Spleen (tissue), 11 donors: ENCODE data around the gene UIMC1. TPM values are rescaled to one million over a fixed set of nuclear protein-coding genes. Genes with fewer than 3 reads are reported as not detected.
A peak's percentile ranks its signal among the peaks of the same experiment; 100 is the strongest.

Source experiments
- DNase-seq: peaks from one replicate; pipeline ENCODE4 v3.0.0-alpha.2; 2020
- H3K27ac ChIP-seq, 8 donors: fragments of 200-600 bp; sonication (generic) in 7 of 8; 1 replicate in 4 of 8; 2 replicates in 4 of 8; pipeline versions ENCODE4 v1.5.0 to v1.8.0; 2016 to 2021; ENCODE audit warnings: inconsistent platforms in 4 of 8, mild to moderate bottlenecking in 4 of 8, moderate library complexity in 1 of 8
- H3K27me3 ChIP-seq, 7 donors: fragments of 200-600 bp; sonication (generic) in 6 of 7; replicated peaks in 1 of 7; 1 replicate in 4 of 7; 2 replicates in 3 of 7; pipeline versions ENCODE4 v1.5.0 to v1.8.0; 2016 to 2021; ENCODE audit warnings: inconsistent platforms in 3 of 7, mild to moderate bottlenecking in 1 of 7
- H3K36me3 ChIP-seq, 6 donors: fragments of 200-600 bp; sonication (generic) in 5 of 6; 1 replicate in 4 of 6; 2 replicates in 2 of 6; pipeline versions ENCODE4 v1.5.0 to v1.8.0; 2016 to 2021; ENCODE audit warnings: inconsistent platforms in 2 of 6
- H3K4me1 ChIP-seq, 6 donors: fragments of 200-600 bp; sonication (generic) in 5 of 6; 1 replicate in 3 of 6; 2 replicates in 3 of 6; pipeline versions ENCODE4 v1.5.0 to v1.8.0; 2016 to 2021; ENCODE audit warnings: inconsistent platforms in 3 of 6
- H3K4me3 ChIP-seq, 8 donors: fragments of 200-600 bp; sonication (generic) in 7 of 8; 1 replicate in 4 of 8; 2 replicates in 4 of 8; pipeline versions ENCODE4 v1.5.0 to v1.8.0; 2016 to 2021; ENCODE audit warnings: inconsistent platforms in 4 of 8, mild to moderate bottlenecking in 4 of 8, moderate library complexity in 2 of 8
- H3K9me3 ChIP-seq, 8 donors: fragments of 200-600 bp; sonication (generic) in 7 of 8; 1 replicate in 4 of 8; 2 replicates in 4 of 8; pipeline versions ENCODE4 v1.5.0 to v1.8.0; 2016 to 2021; ENCODE audit warnings: inconsistent platforms in 4 of 8
- CTCF ChIP-seq, 11 experiments: fragments of 200-600 bp in 7 of 11; fragments of 450-650 bp in 4 of 11; sonication (generic) in 4 of 11; IDR thresholded peaks in 8 of 11; conservative IDR thresholded peaks in 3 of 11; 1 replicate in 7 of 11; 2 replicates in 4 of 11; pipeline versions ENCODE4 v1.4.0 to v1.8.0; 2016 to 2021; ENCODE audit warnings: antibody characterized with exemption in 11 of 11, inconsistent platforms in 4 of 11, mild to moderate bottlenecking in 1 of 11
- POLR2A ChIP-seq, 3 donors: fragments of 450-650 bp; IDR thresholded peaks; one replicate each; pipeline ENCODE4 v1.5.1; 2017; ENCODE audit warnings: antibody characterized with exemption in 3 of 3, mild to moderate bottlenecking in 1 of 3
- POLR2AphosphoS5 ChIP-seq, 3 donors: sonication (generic); formaldehyde crosslinking; IDR thresholded peaks; one replicate each; pipeline ENCODE4 v1.5.1; 2017; ENCODE audit warnings: antibody characterized with exemption in 3 of 3
- WGBS, 5 donors: extraction: QIAGEN DNeasy Blood & Tissue Kit in 3 of 5; methylation state at CpG; one replicate each; pipeline versions ENCODE4 v1.1.5 to v1.1.7; 2013 to 2018; 5-methylcytosine and 5-hydroxymethylcytosine counted together
- intact Hi-C: fragments of 100-400 bp; cut with DNase I; formaldehyde crosslinking; loops from one replicate; pipeline ENCODE4 v1.15.0; 2023; ENCODE audit warnings: low total_unique reads
- polyA plus RNA-seq, 3 donors: library from polyadenylated mRNA; stranded (reverse); fragments of 200-250 nt; gene quantifications; one replicate each; pipeline ENCODE4 v1.2.1, GENCODE V29; 2013
- total RNA-seq, 7 donors: library from RNA; depleted of rRNA in 3 of 7; stranded (reverse); fragments of >200 nt in 3 of 7; fragmentation: NEBNext Ultra II Directional in 4 of 7; extraction: Animal tissue kit (Norgen Biotek cat#: 25700) in 4 of 7; gene quantifications; one replicate each; pipeline versions ENCODE4 v1.1.0 to v1.2.1, GENCODE V29; 2016 to 2021
- donor health status: healthy with polysubstance abuse.
- donor health status: DM: no; HTN: no; CAD: no; lungs with moderate emphysema.
- donor health status: DM: no; HTN: no; CAD: no.
- donor health status: Bipolar disorder and iron deficiency.
- donor health status: healthy.
- donor health status: DM: no; HTN: no; CAD: no.
- donor health status: DM: yes; HTN: yes; CAD: no.

UIMC1 gene
- total and polyA plus RNA-seq, 10 donors = 34.4 to 81.8 (median 53.8) TPM

- 91 to 96% (median 95%) methylated on average over 4 of the region's 4 CpGs for WGBS, 5 donors
- intact Hi-C loops = no loop called here
- no peak for DNase-seq
These were observed 8.6 kb upstream of the UIMC1 start for GRCh38 chr5:177015156-177015555.

GRCh38 chr5:177010153-177010552 lies 3.6 kb upstream of the UIMC1 start:
- Histone ChIP-seq H3K9me3 (no peaks in the 10 kb centered on the region), H3K4me1 (peaks cover 5 to 15% (median 6%) of the 10 kb centered on the region in 6 donors), H3K36me3 (no peaks in the 10 kb centered on the region), H3K4me3 (no peak overlapping the region), H3K27me3 (no peaks in the 10 kb centered on the region), H3K27ac (no peak overlapping the region)
- intact Hi-C loops = no loop called here
- 89 to 96% (median 94%) methylated on average over 4 of the region's 4 CpGs for WGBS, 5 donors
- TF ChIP-seq CTCF (IDR thresholded peaks at IDR 0.05 in 8 of 11, conservative IDR thresholded peaks at IDR 0.05 in 3 of 11) (no peak), POLR2AphosphoS5 (IDR thresholded peaks at IDR 0.05) (no peak), POLR2A (IDR thresholded peaks at IDR 0.05) (no peak)
- no peak for DNase-seq

More at GRCh38 chr5:177015156-177015555, 8.6 kb upstream of the UIMC1 start:
- Histone ChIP-seq H3K9me3 (no peaks in the 10 kb centered on the region), H3K36me3 (no peaks in the 10 kb centered on the region), H3K4me3 (no peak overlapping the region), H3K27ac (no peak overlapping the region), H3K27me3 (no peaks in the 10 kb centered on the region), H3K4me1 (no peaks in the 10 kb centered on the region)
- TF ChIP-seq CTCF (IDR thresholded peaks at IDR 0.05 in 8 of 11, conservative IDR thresholded peaks at IDR 0.05 in 3 of 11) (no peak), POLR2A (IDR thresholded peaks at IDR 0.05) (no peak), POLR2AphosphoS5 (IDR thresholded peaks at IDR 0.05) (no peak)

GRCh38 chr5:177008716-177009115 lies 2.1 kb upstream of the UIMC1 start:
- WGBS, 5 donors = 68 to 91% (median 83%) methylated on average over 2 of the region's 2 CpGs
- no peaks in the 10 kb centered on the region for H3K27me3 ChIP-seq
- H3K4me3 ChIP-seq = no peak overlapping the region
- peaks cover 14 to 30% (median 21%) of the 10 kb centered on the region in 6 donors for H3K4me1 ChIP-seq
- H3K27ac ChIP-seq = no peak overlapping the region
- DNase-seq = no peak
- intact Hi-C loops = no loop called here
- no peaks in the 10 kb centered on the region for H3K36me3 ChIP-seq
- no peaks in the 10 kb centered on the region for H3K9me3 ChIP-seq
- TF ChIP-seq CTCF (IDR thresholded peaks at IDR 0.05 in 8 of 11, conservative IDR thresholded peaks at IDR 0.05 in 3 of 11) (no peak), POLR2A (IDR thresholded peaks at IDR 0.05) (no peak)

- Histone ChIP-seq H3K27me3 (no peaks in the 10 kb centered on the region), H3K4me1 (peaks cover 14 to 52% (median 43%) of the 10 kb centered on the region in 6 donors), H3K9me3 (no peaks in the 10 kb centered on the region), H3K27ac (peak overlapping the region; percentile 91 to 98 (median 96)), H3K4me3 (peak overlapping the region; percentile 85 to 98 (median 94)), H3K36me3 (no peaks in the 10 kb centered on the region)
- DNase-seq = peak; percentile 94
- intact Hi-C loops = no loop called here
- peak; percentile 3 to 67 (median 10) for TF ChIP-seq POLR2AphosphoS5 (IDR thresholded peaks at IDR 0.05)
- peak in 9 of 11 experiments; percentile 18 to 72 (median 54) for TF ChIP-seq CTCF (IDR thresholded peaks at IDR 0.05 in 8 of 11, conservative IDR thresholded peaks at IDR 0.05 in 3 of 11)
- no peak for TF ChIP-seq POLR2A (IDR thresholded peaks at IDR 0.05)
- 1 to 2% (median 1%) methylated on average over 31 to 51 of the region's 51 CpGs for WGBS, 5 donors
These were observed 837 bp downstream of the UIMC1 start for GRCh38 chr5:177005619-177006264.
